IMR-90 (cell line): ENCODE measurements around the gene GSTO1. TPM values are rescaled to one million over a fixed set of nuclear protein-coding genes. Genes with fewer than 3 reads are reported as not detected.

Source experiments
- ATAC-seq: fragments of 200-7000 bp; cut with Tn5 transposase; 2 replicates; pipeline ENCODE4 v1.9.1; 2020; ENCODE audit warnings: low read depth, mild to moderate bottlenecking, moderate library complexity
- BruUV-seq: library from RNA; stranded (reverse); fragments of 400-500 nt; replicated peaks from 2 replicates; lab custom pipeline; 2021; lab: Mats Ljungman, UMichigan
- CTCF ChIA-PET: fragments of 300-600 bp; formaldehyde crosslinking; extraction: SDS; loops from one replicate; lab custom pipeline; 2021; ENCODE audit warnings: antibody characterized with exemption; lab: Yijun Ruan, JAX
- POLR2A ChIA-PET: fragments of 300-600 bp; sonication (Branson Sonifier 250); formaldehyde crosslinking; loops from one replicate; lab custom pipeline; 2022; ENCODE audit warnings: antibody characterized with exemption; ENCODE audit not compliant: unreplicated experiment; lab: Charles Lee
- DNase-seq: peaks from one replicate; pipeline ENCODE4 v3.0.0; 2013
- H2AFZ ChIP-seq: replicated peaks from 2 replicates; pipeline ENCODE3; 2013; ENCODE audit warnings: low read length, mild to moderate bottlenecking; ENCODE audit not compliant: poor library complexity
- H2AK5ac ChIP-seq: 2 replicates; pipeline ENCODE4 v1.6.1; 2013; ENCODE audit warnings: low read depth, low read length, inconsistent platforms
- H2AK9ac ChIP-seq: replicated peaks from 2 replicates; pipeline ENCODE3; 2013; ENCODE audit warnings: mild to moderate bottlenecking, low read depth, low read length, moderate library complexity; ENCODE audit not compliant: poor library complexity
- H2BK120ac ChIP-seq: 2 replicates; pipeline ENCODE4 v1.6.1; 2013; ENCODE audit warnings: low read depth, low read length, inconsistent platforms
- H2BK15ac ChIP-seq: 3 replicates; pipeline ENCODE4 v1.6.1; 2013; ENCODE audit warnings: low read depth, low read length, inconsistent platforms
- H2BK20ac ChIP-seq: 2 replicates; pipeline ENCODE4 v1.6.1; 2013; ENCODE audit warnings: low read depth, mild to moderate bottlenecking, inconsistent platforms, low read length, moderate library complexity
- H2BK5ac ChIP-seq: 2 replicates; pipeline ENCODE4 v1.6.1; 2013; ENCODE audit warnings: mild to moderate bottlenecking, low read depth, low read length, inconsistent platforms; ENCODE audit not compliant: poor library complexity, severe bottlenecking
- H3K14ac ChIP-seq: replicated peaks from 2 replicates; pipeline ENCODE4 v1.6.1; 2013; ENCODE audit warnings: low read depth, low read length, inconsistent platforms
- H3K18ac ChIP-seq: 2 replicates; pipeline ENCODE4 v1.6.1; 2013; ENCODE audit warnings: low read depth, low read length, control low read depth
- H3K23ac ChIP-seq: 2 replicates; pipeline ENCODE4 v1.6.1; 2013; ENCODE audit warnings: low read depth, low read length, inconsistent platforms
- H3K27ac ChIP-seq: 2 replicates; pipeline ENCODE4 v1.5.1; 2013; ENCODE audit warnings: mild to moderate bottlenecking, control low read depth, low read length; ENCODE audit not compliant: insufficient read depth
- H3K27me3 ChIP-seq: 2 replicates; pipeline ENCODE4 v1.6.1; 2013; ENCODE audit warnings: low read length; ENCODE audit not compliant: control insufficient read depth, insufficient read depth
- H3K36me3 ChIP-seq: 2 replicates; pipeline ENCODE4 v1.6.1; 2013; ENCODE audit warnings: low read length, mixed read lengths; ENCODE audit not compliant: control insufficient read depth, insufficient read depth
- H3K4ac ChIP-seq: 2 replicates; pipeline ENCODE4 v1.6.1; 2013; ENCODE audit warnings: low read depth, low read length, inconsistent platforms
- H3K4me1 ChIP-seq: 2 replicates; pipeline ENCODE4 v1.6.1; 2013; ENCODE audit warnings: low read length, mixed read lengths; ENCODE audit not compliant: control insufficient read depth, insufficient read depth
- H3K4me2 ChIP-seq: 2 replicates; pipeline ENCODE4 v1.6.1; 2013; ENCODE audit warnings: low read depth, mild to moderate bottlenecking, control low read depth, low read length, moderate library complexity
- H3K4me3 ChIP-seq: 2 replicates; pipeline ENCODE4 v1.5.1; 2013; ENCODE audit warnings: low read depth, mild to moderate bottlenecking, control low read depth, low read length, moderate library complexity; ENCODE audit not compliant: insufficient read depth
- H3K56ac ChIP-seq: 2 replicates; pipeline ENCODE4 v1.6.1; 2013; ENCODE audit warnings: low read length, inconsistent platforms; ENCODE audit not compliant: insufficient read depth; ENCODE audit errors: extremely low read depth
- H3K79me1 ChIP-seq, 2 experiments: 2 replicates each; pipeline ENCODE4 v1.6.1; 2013; ENCODE audit warnings: low read length in 2 of 2, inconsistent platforms in 1 of 2, low read depth in 1 of 2
- H3K9ac ChIP-seq: 2 replicates; pipeline ENCODE4 v1.6.1; 2013; ENCODE audit warnings: low read depth, low read length, control low read depth
- H3K9me1 ChIP-seq: 2 replicates; pipeline ENCODE4 v1.6.1; 2013; ENCODE audit warnings: low read length, inconsistent platforms; ENCODE audit not compliant: insufficient read depth
- H3K9me3 ChIP-seq: 2 replicates; pipeline ENCODE4 v1.6.1; 2013; ENCODE audit warnings: low read length; ENCODE audit not compliant: control insufficient read depth, insufficient read depth
- H4K20me1 ChIP-seq: 2 replicates; pipeline ENCODE4 v1.6.1; 2013; ENCODE audit warnings: low read length, inconsistent platforms; ENCODE audit not compliant: insufficient read depth
- H4K5ac ChIP-seq: 2 replicates; pipeline ENCODE4 v1.6.1; 2013; ENCODE audit warnings: mild to moderate bottlenecking, low read depth, low read length, control low read depth
- H4K8ac ChIP-seq, 2 experiments: 2 replicates each; pipeline ENCODE4 v1.6.1; 2013; ENCODE audit warnings: low read depth in 2 of 2, low read length in 2 of 2, control low read depth in 1 of 2, inconsistent platforms in 1 of 2
- H4K91ac ChIP-seq: 2 replicates; pipeline ENCODE4 v1.6.1; 2013; ENCODE audit warnings: low read depth, low read length, inconsistent platforms; ENCODE audit not compliant: insufficient read depth
- BHLHE40 ChIP-seq: fragments of 150-350 bp; IDR thresholded peaks from 2 replicates; pipeline ENCODE4 v1.6.1; 2016; ENCODE audit warnings: mild to moderate bottlenecking, low read depth, low read length
- CEBPB ChIP-seq: IDR thresholded peaks from 2 replicates; pipeline ENCODE4 v1.6.1; 2012; ENCODE audit warnings: low read depth, low read length, improper control_type of control experiment
- CHD1 ChIP-seq: IDR thresholded peaks from 2 replicates; pipeline ENCODE4 v1.6.1; 2012; ENCODE audit warnings: low read depth, low read length, improper control_type of control experiment
- FOS ChIP-seq: fragments of 150-350 bp; IDR thresholded peaks from 2 replicates; pipeline ENCODE4 v1.6.1; 2016; ENCODE audit warnings: low read depth, low read length
- MAFK ChIP-seq: IDR thresholded peaks from 2 replicates; pipeline ENCODE4 v1.6.1; 2012; ENCODE audit warnings: low read depth, low read length, improper control_type of control experiment
- MAZ ChIP-seq: IDR thresholded peaks from 2 replicates; pipeline ENCODE4 v1.6.1; 2012; ENCODE audit warnings: low read depth, mild to moderate bottlenecking, low read length, improper control_type of control experiment, moderate library complexity, borderline replicate concordance
- MXI1 ChIP-seq: IDR thresholded peaks from 2 replicates; pipeline ENCODE4 v1.6.1; 2012; ENCODE audit warnings: low read depth, mild to moderate bottlenecking, low read length, moderate library complexity, borderline replicate concordance
- NFE2L2 ChIP-seq: fragments of 150-350 bp; IDR thresholded peaks from 2 replicates; pipeline ENCODE4 v1.6.1; 2016; ENCODE audit warnings: low read depth, mild to moderate bottlenecking, low read length
- POLR2A ChIP-seq: IDR thresholded peaks from 2 replicates; pipeline ENCODE4 v1.6.1; 2012; ENCODE audit warnings: mild to moderate bottlenecking, low read depth, low read length
- RAD21 ChIP-seq: IDR thresholded peaks from 2 replicates; pipeline ENCODE4 v1.6.1; 2012; ENCODE audit warnings: low read length, improper control_type of control experiment
- RCOR1 ChIP-seq: IDR thresholded peaks from 2 replicates; pipeline ENCODE4 v1.6.1; 2012; ENCODE audit warnings: mild to moderate bottlenecking, low read length, improper control_type of control experiment; ENCODE audit not compliant: insufficient replicate concordance
- RFX5 ChIP-seq: IDR thresholded peaks from 2 replicates; pipeline ENCODE4 v1.8.0; 2012; ENCODE audit warnings: low read depth, mild to moderate bottlenecking, low read length, moderate library complexity
- SMC3 ChIP-seq: fragments of 150-350 bp; IDR thresholded peaks from 2 replicates; pipeline ENCODE4 v1.6.1; 2016; ENCODE audit warnings: low read depth, mild to moderate bottlenecking, antibody characterized with exemption, low read length, moderate library complexity
- WGBS, 2 experiments: methylation state at CpG; one replicate each; pipeline versions ENCODE4 v1.1.5 to v1.1.7; 2013; ENCODE audit warnings: missing lambda C conversion rate in 2 of 2; ENCODE audit not compliant: insufficient read length in 1 of 2; ENCODE audit errors: extremely low coverage in 2 of 2; 5-methylcytosine and 5-hydroxymethylcytosine counted together
- dilution Hi-C: fragments of 300-500 bp; cut with HindIII; formaldehyde crosslinking; loops from one replicate; pipeline ENCODE4 v1.14.3; 2018; ENCODE audit warnings: low sequenced_read_pairs; ENCODE audit not compliant: unreplicated experiment
- in situ Hi-C: fragments of 300-500 bp; cut with MboI; formaldehyde crosslinking; loops from 3 replicates; pipeline ENCODE4 v1.14.3; 2019; ENCODE audit warnings: low sequenced_read_pairs, inconsistent platforms, mixed read lengths
- intact Hi-C: fragments of 100-400 bp; cut with micrococcal nuclease; formaldehyde crosslinking; loops from 2 replicates; pipeline ENCODE4 v1.10.0; 2022
- polyA plus RNA-seq, 3 experiments: library from polyadenylated mRNA; depleted of rRNA; stranded (reverse); fragments of >200 nt; gene quantifications; 2 replicates each; pipeline ENCODE4 v1.2.3, GENCODE V29; 2012; ENCODE audit warnings: low replicate concordance in 1 of 3
- total RNA-seq: library from RNA; depleted of rRNA; stranded (reverse); fragments of >200 nt; gene quantifications from 2 replicates; pipeline ENCODE4 v1.2.3, GENCODE V29; 2012
- TF ChIP-seq, protein P1 (sequence below): fragments of 150-350 bp; IDR thresholded peaks from 2 replicates; pipeline ENCODE4 v1.6.1; 2017; ENCODE audit warnings: mild to moderate bottlenecking, antibody characterized with exemption, low read length, low read depth
- TF ChIP-seq, protein P2 (sequence below): conservative IDR thresholded peaks from 2 replicates; pipeline ENCODE4 v1.5.1; 2012; ENCODE audit warnings: mild to moderate bottlenecking, low read depth, low read length, improper control_type of control experiment
- TF ChIP-seq, protein P3 (sequence below): fragments of 150-350 bp; IDR thresholded peaks from 2 replicates; pipeline ENCODE4 v1.6.1; 2016; ENCODE audit warnings: low read depth, mild to moderate bottlenecking, low read length, moderate library complexity, borderline replicate concordance

GSTO1 gene
- total and polyA plus RNA-seq, 2 of the 4 experiments (the other 2 are of a cell fraction): 186 to 258 TPM

DNA sequence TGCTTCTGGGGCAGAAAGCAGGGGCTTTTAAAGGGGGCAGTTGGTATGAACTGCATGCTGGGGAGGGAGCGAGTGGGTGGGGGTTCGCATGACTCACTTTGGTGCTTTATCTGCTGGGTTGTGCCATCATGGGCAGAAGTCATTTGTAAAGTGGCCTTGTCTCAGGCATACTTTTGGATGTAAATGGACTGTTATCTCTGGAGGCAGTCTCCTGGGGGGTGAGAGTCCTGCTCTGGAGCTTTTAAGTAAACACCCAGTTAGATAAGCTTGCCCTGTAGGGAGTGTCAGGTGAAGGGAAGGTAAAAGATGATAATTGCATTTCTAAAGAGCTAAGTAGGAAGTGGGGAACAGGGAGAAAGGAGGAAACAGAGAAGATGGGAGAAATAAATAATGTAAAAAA lies 1.6 kb upstream of the GSTO1 start:
- no peak for ATAC-seq
- Histone ChIP-seq H3K9me1 (peaks cover 6% of the 10 kb centered on the region; the same call in 1 of the 2 replicates), H4K20me1 (peaks cover 10% of the 10 kb centered on the region; the same call in 1 of the 2 replicates), H3K14ac (0 out of 2 replicates have a peak overlapping the region, but pooled peaks have one; percentile 50), H3K9me3 (no peaks in the 10 kb centered on the region), H2BK120ac (peak overlapping the region; percentile 26; the same call in 1 of the 2 replicates), H2BK20ac (no peak overlapping the region), H2BK15ac (no peak overlapping the region), H4K8ac (no peak overlapping the region; a peak in 1 of 4 replicates), H3K4me1 (peaks cover 8% of the 10 kb centered on the region), H3K23ac (no peak overlapping the region), H2AK9ac (no peak overlapping the region), H4K91ac (no peak overlapping the region), H3K9ac (no peak overlapping the region), H2AFZ (no peak overlapping the region), H3K4me2 (no peak overlapping the region), H2AK5ac (peak overlapping the region; percentile 35; the same call in 1 of the 2 replicates), H2BK5ac (peak overlapping the region; percentile 90), H3K56ac (no peak overlapping the region), H3K4ac (no peak overlapping the region), H3K36me3 (peaks cover 6% of the 10 kb centered on the region; the same call in 1 of the 2 replicates), H3K18ac (no peak overlapping the region), H3K4me3 (no peak overlapping the region), H3K79me1 (peaks cover 0 to 14% of the 10 kb centered on the region in 2 experiments; a peak in 2 of 4 replicates), H3K27me3 (no peaks in the 10 kb centered on the region), H3K27ac (no peak overlapping the region), H4K5ac (no peak overlapping the region)
- ChIA-PET POLR2A (no interaction called here), CTCF (no interaction called here)
- no peak for DNase-seq
- 92% methylated on average over 2 of the region's 2 CpGs; no CpG with 5 or more reads in 1 of the 2 experiments for WGBS, 2 experiments
- in situ Hi-C loops (no loop called here), intact Hi-C loops (loop anchor here (5.0 kb wide), 1 partner anchor 366 kb away; no protein-coding TSS in a partner anchor), dilution Hi-C loops (no loop called here)
- no TSS peak for BruUV-seq
- TF ChIP-seq POLR2A: no peak
- TF ChIP-seq RFX5: no peak
- TF ChIP-seq NFE2L2: no peak
- TF ChIP-seq SMC3: no peak
- TF ChIP-seq CEBPB: no peak
- no peak for TF ChIP-seq MAZ
- no peak for TF ChIP-seq MAFK
- TF ChIP-seq, protein P1, sequence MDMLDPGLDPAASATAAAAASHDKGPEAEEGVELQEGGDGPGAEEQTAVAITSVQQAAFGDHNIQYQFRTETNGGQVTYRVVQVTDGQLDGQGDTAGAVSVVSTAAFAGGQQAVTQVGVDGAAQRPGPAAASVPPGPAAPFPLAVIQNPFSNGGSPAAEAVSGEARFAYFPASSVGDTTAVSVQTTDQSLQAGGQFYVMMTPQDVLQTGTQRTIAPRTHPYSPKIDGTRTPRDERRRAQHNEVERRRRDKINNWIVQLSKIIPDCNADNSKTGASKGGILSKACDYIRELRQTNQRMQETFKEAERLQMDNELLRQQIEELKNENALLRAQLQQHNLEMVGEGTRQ: no peak
- no peak for TF ChIP-seq RCOR1
- TF ChIP-seq FOS: no peak
- TF ChIP-seq CHD1: no peak
- TF ChIP-seq RAD21: no peak
- TF ChIP-seq, protein P2, sequence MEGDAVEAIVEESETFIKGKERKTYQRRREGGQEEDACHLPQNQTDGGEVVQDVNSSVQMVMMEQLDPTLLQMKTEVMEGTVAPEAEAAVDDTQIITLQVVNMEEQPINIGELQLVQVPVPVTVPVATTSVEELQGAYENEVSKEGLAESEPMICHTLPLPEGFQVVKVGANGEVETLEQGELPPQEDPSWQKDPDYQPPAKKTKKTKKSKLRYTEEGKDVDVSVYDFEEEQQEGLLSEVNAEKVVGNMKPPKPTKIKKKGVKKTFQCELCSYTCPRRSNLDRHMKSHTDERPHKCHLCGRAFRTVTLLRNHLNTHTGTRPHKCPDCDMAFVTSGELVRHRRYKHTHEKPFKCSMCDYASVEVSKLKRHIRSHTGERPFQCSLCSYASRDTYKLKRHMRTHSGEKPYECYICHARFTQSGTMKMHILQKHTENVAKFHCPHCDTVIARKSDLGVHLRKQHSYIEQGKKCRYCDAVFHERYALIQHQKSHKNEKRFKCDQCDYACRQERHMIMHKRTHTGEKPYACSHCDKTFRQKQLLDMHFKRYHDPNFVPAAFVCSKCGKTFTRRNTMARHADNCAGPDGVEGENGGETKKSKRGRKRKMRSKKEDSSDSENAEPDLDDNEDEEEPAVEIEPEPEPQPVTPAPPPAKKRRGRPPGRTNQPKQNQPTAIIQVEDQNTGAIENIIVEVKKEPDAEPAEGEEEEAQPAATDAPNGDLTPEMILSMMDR: no peak
- no peak for TF ChIP-seq BHLHE40
- TF ChIP-seq MXI1: no peak
- TF ChIP-seq, protein P3, sequence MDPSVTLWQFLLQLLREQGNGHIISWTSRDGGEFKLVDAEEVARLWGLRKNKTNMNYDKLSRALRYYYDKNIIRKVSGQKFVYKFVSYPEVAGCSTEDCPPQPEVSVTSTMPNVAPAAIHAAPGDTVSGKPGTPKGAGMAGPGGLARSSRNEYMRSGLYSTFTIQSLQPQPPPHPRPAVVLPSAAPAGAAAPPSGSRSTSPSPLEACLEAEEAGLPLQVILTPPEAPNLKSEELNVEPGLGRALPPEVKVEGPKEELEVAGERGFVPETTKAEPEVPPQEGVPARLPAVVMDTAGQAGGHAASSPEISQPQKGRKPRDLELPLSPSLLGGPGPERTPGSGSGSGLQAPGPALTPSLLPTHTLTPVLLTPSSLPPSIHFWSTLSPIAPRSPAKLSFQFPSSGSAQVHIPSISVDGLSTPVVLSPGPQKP: no peak
